Astrocyte of the hippocampus (primary cell): ENCODE data around the gene CCDC171.
"Not testable (repeated sequence)": the region's sequence is repeated elsewhere in the genome, so short reads cannot be mapped to it uniquely, and the experiment has no call there.

Experiments
- DNase-seq: peaks from one replicate; pipeline ENCODE4 v3.0.0; 2011; ENCODE audit warnings: low read depth, low spot score

CCDC171 gene

GRCh38 chr9:15693701-15694100, 140.9 kb downstream of the CCDC171 start:
- DNase-seq = no peak

- peak; percentile 68 for DNase-seq
These were observed 144.1 kb downstream of the CCDC171 start for GRCh38 chr9:15696979-15697378.

DNA sequence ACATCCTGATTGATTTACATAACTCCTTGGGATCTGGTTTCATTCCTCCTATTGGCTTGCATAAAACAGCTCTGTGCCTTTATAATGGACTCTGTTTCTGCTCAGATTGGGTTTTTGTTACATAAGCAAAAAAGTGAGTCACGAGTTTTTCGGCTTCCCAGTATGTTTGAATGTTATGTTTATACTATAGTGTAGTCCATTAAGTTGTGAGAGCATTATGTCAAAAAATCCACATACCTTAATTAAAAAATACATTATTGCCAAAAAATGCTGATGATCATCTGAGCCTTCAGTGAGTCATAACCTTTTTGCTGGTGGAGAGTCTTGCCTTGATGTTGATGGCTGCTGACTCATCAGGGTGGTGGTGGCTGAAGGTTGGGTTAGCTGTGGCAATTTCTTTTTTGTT, 144.6 kb downstream of the CCDC171 start:
- peak; percentile 73 for DNase-seq

- not testable (repeated sequence) for DNase-seq
These were observed 147.2 kb downstream of the CCDC171 start for GRCh38 chr9:15699876-15700559.

- no peak for DNase-seq
These were observed 154.2 kb downstream of the CCDC171 start for GRCh38 chr9:15707000-15707399.

GRCh38 chr9:15711531-15711930, 158.7 kb downstream of the CCDC171 start:
- no peak for DNase-seq

DNA sequence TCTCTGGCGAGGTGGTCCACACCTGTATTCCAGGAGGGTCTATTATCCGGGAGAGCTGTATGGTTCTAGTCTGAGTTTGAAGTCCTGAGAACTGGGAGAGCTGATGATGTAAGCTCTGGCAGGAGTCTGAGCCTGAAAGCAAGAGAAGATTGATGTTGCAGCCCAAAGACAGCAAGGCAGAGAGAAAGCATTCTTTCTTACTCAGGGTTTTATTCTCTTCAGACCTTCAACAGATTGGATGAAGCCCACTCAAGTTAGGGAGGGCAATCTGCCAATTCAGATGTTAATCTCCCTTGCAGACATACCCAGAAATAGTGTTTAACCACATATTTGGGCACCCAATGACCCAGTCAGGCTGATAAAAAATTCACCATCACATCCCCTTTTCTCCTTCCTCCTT, 159.1 kb downstream of the CCDC171 start:
- peak; percentile 18 for DNase-seq

DNA sequence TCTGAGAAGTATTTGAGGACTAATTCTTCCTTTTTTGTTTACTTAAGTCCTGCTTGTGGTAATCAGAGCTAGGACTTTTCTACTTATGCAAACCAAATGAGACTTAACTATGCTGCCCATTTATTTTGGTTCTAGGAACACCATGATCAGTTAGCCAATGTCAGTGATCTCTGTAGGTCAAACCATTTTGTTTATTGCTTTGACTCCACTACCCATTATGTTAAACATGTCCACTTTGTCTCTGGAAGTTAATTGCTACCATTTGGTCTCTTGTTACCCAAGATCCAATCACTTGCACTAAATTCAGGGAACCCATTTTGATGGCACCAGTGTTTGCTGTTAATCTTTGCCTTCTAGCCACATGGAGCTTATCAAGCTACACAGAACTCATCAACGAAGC, 161.9 kb downstream of the CCDC171 start:
- no peak for DNase-seq

DNA sequence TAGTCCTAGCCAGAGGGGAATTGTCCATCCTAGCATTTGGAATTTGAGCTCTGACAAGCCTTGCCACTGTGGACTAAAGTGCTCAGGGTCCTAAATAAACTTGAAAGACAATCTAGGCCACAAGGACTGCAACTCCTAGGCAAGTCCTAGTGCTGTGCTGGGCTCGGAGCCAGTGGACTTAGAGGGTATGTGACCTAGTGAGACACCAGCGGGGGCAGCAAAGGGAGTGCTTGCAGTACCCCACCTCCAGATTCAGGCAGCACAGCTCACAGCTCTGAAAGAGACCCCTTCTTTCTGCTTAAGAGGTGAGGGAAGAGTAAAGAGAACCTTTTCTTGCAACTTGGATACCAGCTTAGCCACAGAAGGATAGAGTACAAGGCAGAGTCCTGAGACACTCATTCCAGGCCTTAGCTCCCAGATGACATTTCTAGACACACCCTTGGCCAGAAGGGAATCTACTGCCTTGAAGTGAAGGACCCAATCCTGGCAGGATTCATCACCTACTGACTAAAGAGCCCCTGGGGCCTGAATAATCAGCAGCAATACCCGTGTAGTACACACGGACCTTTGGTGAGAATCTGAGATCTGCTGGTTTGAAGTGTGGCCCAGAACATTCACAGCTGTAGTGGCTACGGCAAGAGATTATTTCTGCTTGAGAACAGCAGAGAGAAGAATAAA, 164.6 kb downstream of the CCDC171 start:
- no peak for DNase-seq

GRCh38 chr9:15718423-15718822, 165.6 kb downstream of the CCDC171 start:
- DNase-seq = no peak

DNA sequence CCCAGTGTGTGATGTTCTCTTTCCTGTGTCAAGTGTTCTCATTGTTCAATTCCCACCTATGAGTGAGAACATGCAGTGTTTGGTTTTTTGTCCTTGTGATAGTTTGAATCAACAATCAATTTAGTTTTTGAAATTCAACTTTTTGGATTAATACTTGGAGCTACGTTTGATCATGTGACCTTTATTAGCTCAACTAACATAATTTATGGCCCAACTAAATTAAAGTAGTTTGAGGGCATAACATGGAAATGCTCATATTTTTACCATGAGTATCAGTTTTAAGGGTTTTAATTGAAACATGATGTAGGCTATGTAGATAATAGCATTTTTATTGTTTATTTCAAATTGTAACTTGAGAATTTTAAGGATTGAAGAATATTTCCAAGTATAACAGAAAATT, 168.0 kb downstream of the CCDC171 start:
- no peak for DNase-seq

GRCh38 chr9:15722888-15723287, 170.0 kb downstream of the CCDC171 start:
- DNase-seq = peak; percentile 72

DNA sequence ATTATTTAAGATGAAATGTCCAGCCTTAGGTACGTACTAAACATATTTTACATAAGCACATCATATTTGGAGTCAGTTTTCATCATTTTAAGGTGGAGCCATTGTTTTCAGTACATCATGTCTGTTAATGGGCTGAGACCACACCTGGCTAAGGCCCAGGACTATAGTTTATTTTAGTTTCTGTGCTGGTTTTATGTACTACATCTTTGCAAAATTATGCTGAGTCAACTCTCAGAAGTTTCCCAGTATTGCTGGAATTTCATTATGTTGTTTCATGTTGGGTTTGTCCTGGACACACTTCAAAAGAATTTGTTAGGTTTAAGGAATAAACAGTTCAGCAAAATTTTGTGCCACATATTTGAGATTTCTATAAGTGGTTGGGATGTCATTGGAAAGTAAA, 171.2 kb downstream of the CCDC171 start:
- peak; percentile 67 for DNase-seq

GRCh38 chr9:15724612-15725011, 171.8 kb downstream of the CCDC171 start:
- DNase-seq = peak; percentile 20

GRCh38 chr9:15725953-15726352, 173.1 kb downstream of the CCDC171 start:
- DNase-seq = peak; percentile 43

GRCh38 chr9:15729507-15729906, 176.7 kb downstream of the CCDC171 start:
- DNase-seq = no peak

GRCh38 chr9:15735083-15735857, 182.4 kb downstream of the CCDC171 start:
- DNase-seq = peak; percentile 86

- no peak for DNase-seq
These were observed 183.7 kb downstream of the CCDC171 start for GRCh38 chr9:15736569-15736968.

GRCh38 chr9:15738011-15738410, 185.2 kb downstream of the CCDC171 start:
- DNase-seq = no peak

DNA sequence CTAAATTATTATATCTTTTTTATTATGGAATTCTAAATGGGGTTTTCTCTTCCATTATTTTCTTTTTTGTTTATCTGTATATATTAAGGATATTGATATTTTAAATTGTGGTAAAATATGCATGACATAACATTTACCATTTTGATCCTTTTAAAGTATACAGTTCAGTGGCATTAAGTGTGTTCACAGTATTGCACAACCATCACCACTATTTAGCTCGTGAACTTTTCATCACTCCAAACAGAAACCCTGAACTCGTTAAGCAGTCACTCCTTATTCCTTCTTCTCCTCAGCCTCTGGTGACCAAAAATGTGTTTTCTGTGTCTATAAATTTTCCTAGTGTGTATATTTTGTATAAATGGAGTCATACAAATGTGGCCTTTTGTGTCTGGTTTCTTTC, 188.2 kb downstream of the CCDC171 start:
- DNase-seq = no peak

GRCh38 chr9:15743512-15743911, 190.7 kb downstream of the CCDC171 start:
- DNase-seq = no peak

- DNase-seq = no peak
These were observed 191.4 kb downstream of the CCDC171 start for GRCh38 chr9:15744196-15744595.

DNA sequence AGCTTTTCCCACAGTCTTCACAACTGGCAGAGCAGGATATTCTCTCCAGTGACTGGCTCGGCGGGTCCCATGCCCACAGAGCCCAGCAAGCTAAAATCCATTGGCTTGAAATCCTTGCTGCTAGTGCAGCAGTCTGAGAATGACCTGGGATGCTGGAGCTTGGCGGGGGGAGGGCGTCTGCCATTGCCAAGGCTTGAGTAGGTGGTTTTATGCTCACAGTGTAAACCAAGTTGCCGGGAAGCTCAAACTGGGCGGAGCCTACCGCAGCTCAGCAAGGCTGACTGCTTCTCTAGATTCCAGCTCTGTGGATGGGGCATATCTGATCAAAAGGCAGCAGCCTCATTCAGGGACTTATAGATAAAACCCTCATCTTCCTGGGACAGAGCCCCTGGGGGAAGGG, 194.1 kb downstream of the CCDC171 start:
- DNase-seq = no peak
